Neural cell (in vitro differentiated cells): ENCODE measurements around the gene PARVA.

Experiments
- EP300 ChIP-seq: fragments of 450-650 bp; conservative IDR thresholded peaks from 2 replicates; pipeline ENCODE4 v1.6.1; 2014; ENCODE audit warnings: antibody characterized with exemption, mild to moderate bottlenecking, moderate library complexity; ENCODE audit not compliant: poor library complexity, severe bottlenecking
- EZH2 ChIP-seq: fragments of 200-600, 300-800 bp; shearing (Covaris generic), sonication (generic); IDR thresholded peaks from 2 replicates; pipeline ENCODE4 v1.6.1; 2014; ENCODE audit warnings: antibody characterized with exemption, low read length, borderline replicate concordance, mild to moderate bottlenecking; ENCODE audit not compliant: insufficient read depth, poor library complexity, severe bottlenecking
- MXI1 ChIP-seq: fragments of 450-650 bp; conservative IDR thresholded peaks from 2 replicates; pipeline ENCODE4 v1.6.1; 2014; ENCODE audit warnings: antibody characterized with exemption, mild to moderate bottlenecking; ENCODE audit not compliant: poor library complexity, severe bottlenecking
- POLR2AphosphoS5 ChIP-seq: IDR thresholded peaks from 2 replicates; pipeline ENCODE4 v1.6.1; 2012
- RAD21 ChIP-seq: fragments of 450-650 bp; conservative IDR thresholded peaks from 2 replicates; pipeline ENCODE4 v1.6.1; 2014; ENCODE audit warnings: antibody characterized with exemption, mild to moderate bottlenecking, moderate library complexity
- SMC3 ChIP-seq: fragments of 450-650 bp; conservative IDR thresholded peaks from 2 replicates; pipeline ENCODE4 v1.6.1; 2014; ENCODE audit warnings: antibody characterized with exemption, mild to moderate bottlenecking, moderate library complexity; ENCODE audit not compliant: poor library complexity
- TAF1 ChIP-seq: IDR thresholded peaks from 2 replicates; pipeline ENCODE4 v1.6.1; 2012; ENCODE audit warnings: low read depth
- TF ChIP-seq, protein P1 (sequence below): fragments of 450-650 bp; IDR thresholded peaks from 2 replicates; pipeline ENCODE4 v1.5.1; 2014; ENCODE audit warnings: antibody characterized with exemption, mild to moderate bottlenecking, moderate library complexity; ENCODE audit not compliant: poor library complexity, severe bottlenecking
- TF ChIP-seq, protein P2 (sequence below): IDR thresholded peaks from 2 replicates; pipeline ENCODE4 v1.6.1; 2012; ENCODE audit warnings: borderline replicate concordance

DNA sequence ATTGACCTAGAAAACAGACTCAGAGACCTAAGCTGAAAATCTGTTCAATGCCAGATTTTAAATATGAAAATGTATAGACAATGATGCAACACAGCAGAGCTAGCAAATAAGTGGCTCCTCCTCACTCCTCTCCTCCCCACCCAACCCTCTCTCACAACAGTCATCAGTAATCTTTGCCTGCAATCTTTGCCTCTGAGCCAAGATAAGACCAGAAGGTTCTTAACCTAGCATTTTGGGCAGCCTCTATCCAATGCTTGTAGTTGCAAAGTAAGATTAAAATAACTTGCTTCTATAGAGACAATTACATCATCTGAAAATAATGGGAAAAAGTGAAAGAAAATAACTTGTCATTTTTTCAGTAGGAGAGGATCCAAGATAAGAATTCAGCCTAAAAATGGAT is 117.3 kb downstream of the PARVA start:
- TF ChIP-seq, protein P1, sequence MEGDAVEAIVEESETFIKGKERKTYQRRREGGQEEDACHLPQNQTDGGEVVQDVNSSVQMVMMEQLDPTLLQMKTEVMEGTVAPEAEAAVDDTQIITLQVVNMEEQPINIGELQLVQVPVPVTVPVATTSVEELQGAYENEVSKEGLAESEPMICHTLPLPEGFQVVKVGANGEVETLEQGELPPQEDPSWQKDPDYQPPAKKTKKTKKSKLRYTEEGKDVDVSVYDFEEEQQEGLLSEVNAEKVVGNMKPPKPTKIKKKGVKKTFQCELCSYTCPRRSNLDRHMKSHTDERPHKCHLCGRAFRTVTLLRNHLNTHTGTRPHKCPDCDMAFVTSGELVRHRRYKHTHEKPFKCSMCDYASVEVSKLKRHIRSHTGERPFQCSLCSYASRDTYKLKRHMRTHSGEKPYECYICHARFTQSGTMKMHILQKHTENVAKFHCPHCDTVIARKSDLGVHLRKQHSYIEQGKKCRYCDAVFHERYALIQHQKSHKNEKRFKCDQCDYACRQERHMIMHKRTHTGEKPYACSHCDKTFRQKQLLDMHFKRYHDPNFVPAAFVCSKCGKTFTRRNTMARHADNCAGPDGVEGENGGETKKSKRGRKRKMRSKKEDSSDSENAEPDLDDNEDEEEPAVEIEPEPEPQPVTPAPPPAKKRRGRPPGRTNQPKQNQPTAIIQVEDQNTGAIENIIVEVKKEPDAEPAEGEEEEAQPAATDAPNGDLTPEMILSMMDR = no peak
- TF ChIP-seq, protein P2, sequence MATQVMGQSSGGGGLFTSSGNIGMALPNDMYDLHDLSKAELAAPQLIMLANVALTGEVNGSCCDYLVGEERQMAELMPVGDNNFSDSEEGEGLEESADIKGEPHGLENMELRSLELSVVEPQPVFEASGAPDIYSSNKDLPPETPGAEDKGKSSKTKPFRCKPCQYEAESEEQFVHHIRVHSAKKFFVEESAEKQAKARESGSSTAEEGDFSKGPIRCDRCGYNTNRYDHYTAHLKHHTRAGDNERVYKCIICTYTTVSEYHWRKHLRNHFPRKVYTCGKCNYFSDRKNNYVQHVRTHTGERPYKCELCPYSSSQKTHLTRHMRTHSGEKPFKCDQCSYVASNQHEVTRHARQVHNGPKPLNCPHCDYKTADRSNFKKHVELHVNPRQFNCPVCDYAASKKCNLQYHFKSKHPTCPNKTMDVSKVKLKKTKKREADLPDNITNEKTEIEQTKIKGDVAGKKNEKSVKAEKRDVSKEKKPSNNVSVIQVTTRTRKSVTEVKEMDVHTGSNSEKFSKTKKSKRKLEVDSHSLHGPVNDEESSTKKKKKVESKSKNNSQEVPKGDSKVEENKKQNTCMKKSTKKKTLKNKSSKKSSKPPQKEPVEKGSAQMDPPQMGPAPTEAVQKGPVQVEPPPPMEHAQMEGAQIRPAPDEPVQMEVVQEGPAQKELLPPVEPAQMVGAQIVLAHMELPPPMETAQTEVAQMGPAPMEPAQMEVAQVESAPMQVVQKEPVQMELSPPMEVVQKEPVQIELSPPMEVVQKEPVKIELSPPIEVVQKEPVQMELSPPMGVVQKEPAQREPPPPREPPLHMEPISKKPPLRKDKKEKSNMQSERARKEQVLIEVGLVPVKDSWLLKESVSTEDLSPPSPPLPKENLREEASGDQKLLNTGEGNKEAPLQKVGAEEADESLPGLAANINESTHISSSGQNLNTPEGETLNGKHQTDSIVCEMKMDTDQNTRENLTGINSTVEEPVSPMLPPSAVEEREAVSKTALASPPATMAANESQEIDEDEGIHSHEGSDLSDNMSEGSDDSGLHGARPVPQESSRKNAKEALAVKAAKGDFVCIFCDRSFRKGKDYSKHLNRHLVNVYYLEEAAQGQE = no peak
- TF ChIP-seq EZH2 = no peak
- TF ChIP-seq POLR2AphosphoS5 = no peak
- no peak for TF ChIP-seq RAD21
- TF ChIP-seq EP300 = no peak
- TF ChIP-seq MXI1 = no peak
- TF ChIP-seq SMC3 = no peak
- TF ChIP-seq TAF1 = no peak
